NCI-H748 treated with DMSO at 0.1 percent for 48 hours (cell line): ENCODE measurements around the gene CD99L2.

ENCODE experiments used
- DNase-seq: peaks from one replicate; lab custom pipeline; 2025; lab: John Stamatoyannopoulos, UW

Gene CD99L2

DNA sequence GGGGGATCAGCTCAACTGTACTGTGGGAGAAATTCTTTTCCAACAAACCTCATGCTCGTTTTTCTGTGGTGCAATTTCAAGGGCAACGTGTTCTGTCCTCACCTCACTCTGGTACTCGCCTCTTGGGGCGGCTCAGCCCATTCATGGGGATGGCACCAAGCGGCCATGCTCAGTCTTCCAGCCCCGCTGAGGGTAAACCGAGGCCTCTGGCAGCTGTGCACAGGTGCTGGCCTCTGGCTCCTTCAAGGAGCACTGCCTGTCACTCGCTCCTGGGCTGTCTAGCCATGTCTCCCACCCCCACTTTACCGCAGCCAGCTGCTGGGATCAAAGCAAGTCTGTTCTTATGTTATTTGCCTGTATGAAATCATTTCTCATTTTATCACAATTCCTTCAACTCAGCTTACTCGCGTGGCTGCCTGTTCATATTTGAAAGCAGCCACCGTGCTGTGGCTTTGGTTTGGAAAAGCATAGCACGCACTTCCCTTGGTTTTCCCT lies 135.1 kb downstream of the CD99L2 start:
- DNase-seq = no peak

GRCh38 chrX:150762258-150763165 lies 136.0 kb downstream of the CD99L2 start:
- no peak for DNase-seq

DNA sequence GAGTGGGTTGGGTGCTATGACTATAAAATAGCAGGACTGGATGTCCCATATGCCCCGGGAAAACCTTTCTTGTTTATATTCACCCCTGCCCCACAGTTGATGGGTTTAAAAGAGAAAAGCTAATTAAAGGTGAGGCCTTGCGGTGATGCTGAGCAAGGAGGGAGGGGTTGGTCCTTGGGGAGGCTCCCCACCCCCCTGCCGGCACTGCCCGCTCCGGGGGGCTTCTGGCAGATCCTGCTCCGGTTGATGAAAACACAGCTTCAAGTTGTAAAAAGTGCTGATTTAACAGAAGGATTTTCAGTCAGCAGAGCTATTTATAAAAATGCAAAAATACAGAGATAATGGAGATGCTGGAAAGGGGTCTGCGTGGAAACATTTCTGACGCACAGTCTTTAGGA lies 136.7 kb downstream of the CD99L2 start:
- no peak for DNase-seq

DNA sequence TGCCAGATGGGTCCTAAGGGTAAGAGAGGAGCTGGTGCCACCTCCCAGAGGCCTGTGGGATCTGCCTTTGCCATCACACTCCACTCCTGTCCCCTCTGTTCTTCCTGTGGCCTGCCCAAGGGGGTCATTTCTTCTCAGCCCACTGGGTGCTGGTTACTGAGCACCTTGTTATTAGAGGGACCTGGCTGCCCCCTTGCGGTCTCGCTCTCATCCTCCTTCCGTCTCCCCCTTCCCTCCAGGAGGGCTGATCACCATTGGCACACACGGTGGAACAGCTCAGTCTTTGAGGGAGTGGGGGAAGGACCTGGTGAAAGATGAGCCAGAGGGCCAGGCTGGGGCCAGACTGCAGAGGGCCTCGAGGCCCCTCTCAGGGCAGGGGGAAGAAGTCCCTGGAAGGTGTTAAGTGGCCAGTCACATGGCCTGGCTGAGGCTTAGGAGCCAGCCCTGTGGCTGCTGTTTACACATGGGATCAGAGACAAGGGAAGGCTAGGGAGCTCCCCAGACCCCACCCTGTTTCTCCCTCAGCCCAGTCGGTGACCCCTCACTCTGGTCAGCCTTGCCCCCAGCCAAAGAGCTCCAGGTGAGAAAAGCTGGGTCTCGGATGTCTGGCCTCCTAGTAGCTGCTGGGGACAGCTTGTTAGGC lies 137.2 kb downstream of the CD99L2 start:
- no peak for DNase-seq

DNA sequence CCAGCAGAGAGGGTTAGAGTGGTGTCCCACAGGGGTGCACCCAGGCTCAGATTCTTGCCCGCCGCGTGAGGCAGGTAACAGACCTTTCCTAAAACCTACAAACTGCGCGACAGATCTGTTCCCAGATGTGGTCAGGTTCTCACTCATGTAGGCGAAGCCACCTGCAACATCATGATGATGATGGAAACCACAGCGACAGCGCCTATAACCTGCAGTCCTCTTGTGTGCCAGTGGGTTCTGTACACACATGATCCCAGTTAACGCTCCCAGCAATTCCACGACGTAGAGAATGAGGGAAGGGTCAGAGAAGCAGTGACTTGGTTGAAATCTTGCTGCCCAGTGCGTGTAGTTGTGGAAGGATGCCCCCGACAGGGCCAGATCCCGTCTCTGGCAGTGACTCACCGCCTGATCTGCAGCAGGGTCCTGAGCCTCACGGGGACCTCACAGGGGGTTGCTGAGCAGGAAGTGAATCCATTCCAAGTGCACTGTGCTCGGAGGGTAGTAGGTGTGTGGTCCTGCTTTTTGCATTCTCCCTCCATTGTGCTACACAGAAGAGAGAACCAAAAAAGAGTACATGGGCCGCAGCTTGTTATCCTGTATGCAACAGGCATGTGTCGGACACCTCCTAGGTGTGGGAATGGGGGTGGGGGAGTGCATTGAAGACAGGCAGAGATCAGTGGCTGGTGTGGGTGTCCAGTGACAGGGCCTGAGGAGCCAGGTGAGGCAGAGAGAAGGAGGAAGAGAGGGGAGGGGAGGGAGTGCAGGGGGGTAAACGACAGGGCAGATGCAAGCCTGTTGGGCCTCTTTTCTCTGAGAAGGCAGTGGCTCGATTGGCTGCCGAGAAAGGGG lies 138.7 kb downstream of the CD99L2 start:
- no peak for DNase-seq

DNA sequence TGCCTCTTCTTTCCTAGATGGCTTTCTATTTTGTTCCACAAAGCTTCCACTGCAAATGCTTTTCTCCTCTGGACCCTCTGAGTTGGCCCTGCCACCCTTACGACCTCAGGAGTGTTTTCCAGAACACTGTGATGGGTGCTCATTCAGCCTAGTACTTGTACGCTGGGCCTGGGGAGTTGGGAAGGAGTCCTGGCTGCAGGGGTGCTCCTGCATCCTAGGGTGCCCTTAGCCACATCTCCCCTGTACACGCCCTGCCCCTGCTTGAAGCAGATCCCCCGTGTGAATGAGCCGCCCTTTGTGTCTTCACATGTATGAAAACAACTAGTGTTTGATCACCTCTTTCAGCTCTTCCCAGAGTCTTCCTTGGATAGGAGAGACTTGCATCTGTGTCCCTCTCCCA lies 141.1 kb downstream of the CD99L2 start:
- no peak for DNase-seq

GRCh38 chrX:150753968-150754367 lies 144.5 kb downstream of the CD99L2 start:
- DNase-seq = no peak

DNA sequence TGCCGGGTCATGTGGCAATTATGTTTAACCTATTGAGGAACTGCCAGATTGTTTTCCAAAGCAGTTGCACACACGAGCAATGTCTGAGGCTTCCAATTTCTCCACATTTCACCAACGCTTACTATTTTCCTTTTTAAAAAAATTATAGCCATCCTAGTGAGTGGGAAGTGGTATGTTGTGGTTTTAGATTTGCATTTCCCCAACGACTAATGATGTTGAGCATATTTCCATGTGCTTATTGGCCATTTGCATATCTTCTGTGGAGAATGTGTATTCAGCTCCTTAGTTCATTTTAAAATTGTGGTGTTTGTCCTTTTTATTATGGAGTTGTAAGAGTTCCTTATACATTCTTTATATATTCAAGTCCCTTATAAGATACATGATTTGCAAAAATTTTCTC lies 145.1 kb downstream of the CD99L2 start:
- DNase-seq = no peak

DNA sequence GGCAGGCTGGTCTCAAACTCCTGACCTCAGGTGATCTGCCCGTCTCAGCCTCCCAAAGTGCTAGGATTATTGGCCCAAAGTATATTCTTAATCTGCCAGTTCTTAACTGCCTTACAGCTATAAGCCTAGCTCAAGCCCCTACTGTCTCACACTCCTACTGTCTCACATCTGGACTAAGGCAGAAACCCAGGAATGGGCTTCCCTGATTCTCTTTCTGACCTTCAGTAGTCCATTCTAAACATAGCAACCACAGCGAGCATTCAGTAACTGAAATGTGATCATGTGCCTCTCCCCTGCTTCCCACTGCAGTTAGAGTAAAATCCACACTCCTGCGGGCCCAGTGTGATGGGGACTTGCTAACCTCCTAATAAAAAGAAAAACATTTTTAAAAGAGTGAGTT lies 146.3 kb downstream of the CD99L2 start:
- no peak for DNase-seq

GRCh38 chrX:150736475-150736874 lies 162.0 kb downstream of the CD99L2 start:
- no peak for DNase-seq

DNA sequence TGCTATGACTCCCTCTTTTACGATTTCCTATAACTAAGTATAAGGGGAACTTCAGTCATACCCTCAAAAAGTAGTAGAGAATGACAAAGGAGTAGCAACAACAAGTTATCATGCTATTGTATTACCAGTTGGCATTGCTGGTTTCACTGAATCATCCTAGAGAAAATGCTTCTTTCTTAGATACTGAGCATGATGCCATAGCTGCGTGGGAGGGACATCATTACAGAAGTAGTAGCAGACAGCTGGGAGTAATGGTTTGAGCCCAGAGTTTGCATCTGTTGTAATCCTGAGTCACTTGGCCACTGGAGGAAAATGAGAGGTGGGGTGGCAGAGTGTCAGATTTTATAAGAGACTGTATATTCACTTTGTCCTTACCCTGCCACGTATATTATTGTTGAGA lies 166.7 kb downstream of the CD99L2 start:
- DNase-seq = no peak

DNA sequence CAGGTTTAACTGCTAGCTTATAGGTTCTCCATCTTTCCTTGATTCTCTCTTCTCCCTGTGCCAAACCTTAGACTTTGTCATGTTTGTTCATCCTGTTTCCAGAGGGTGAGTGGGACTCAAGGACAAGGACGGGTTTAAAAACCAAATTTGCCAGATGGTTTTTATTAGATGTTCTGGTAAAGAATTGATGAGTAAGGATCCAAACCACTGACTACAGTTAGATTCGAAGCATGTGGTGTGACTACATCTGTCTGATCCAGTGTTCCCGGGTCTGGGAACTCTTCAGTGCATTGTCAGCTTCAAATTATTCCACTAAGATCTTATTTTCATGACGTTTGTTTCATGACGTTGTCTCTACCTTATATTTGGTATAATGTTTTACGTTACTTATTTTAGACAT lies 167.7 kb downstream of the CD99L2 start:
- no peak for DNase-seq

DNA sequence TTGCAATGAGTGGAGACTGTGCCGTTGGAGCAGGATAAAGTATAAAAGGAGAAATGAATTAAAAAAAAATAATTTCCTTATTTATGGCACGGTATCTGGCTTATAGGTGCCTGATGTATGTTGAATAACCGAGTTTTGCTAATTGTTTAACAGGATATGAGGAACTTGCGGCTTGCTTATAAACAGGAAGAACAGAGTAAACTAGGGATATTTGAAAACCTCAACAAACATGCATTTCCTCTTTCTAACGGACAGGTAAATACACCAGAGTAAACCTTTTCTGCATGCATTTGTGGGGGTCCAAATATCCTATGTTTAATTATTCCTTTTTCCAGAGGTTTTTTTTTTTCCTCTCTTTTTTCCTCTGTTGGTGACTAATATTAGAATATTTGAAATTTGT lies 168.5 kb downstream of the CD99L2 start:
- no peak for DNase-seq

GRCh38 chrX:150719621-150720020 lies 178.8 kb downstream of the CD99L2 start:
- no peak for DNase-seq
